HG03520 (cell line): ENCODE results near the gene ZBTB46.

Experiments used
- ATAC-seq: cut with Tn5 transposase; IDR thresholded peaks from one replicate; pipeline ENCODE4 v1.9.1; 2021; ENCODE audit warnings: mild to moderate bottlenecking, moderate library complexity; ENCODE audit not compliant: unreplicated experiment

The ZBTB46 gene

GRCh38 chr20:63769891-63770474 is 61.1 kb downstream of the ZBTB46 start:
- ATAC-seq: no peak

DNA sequence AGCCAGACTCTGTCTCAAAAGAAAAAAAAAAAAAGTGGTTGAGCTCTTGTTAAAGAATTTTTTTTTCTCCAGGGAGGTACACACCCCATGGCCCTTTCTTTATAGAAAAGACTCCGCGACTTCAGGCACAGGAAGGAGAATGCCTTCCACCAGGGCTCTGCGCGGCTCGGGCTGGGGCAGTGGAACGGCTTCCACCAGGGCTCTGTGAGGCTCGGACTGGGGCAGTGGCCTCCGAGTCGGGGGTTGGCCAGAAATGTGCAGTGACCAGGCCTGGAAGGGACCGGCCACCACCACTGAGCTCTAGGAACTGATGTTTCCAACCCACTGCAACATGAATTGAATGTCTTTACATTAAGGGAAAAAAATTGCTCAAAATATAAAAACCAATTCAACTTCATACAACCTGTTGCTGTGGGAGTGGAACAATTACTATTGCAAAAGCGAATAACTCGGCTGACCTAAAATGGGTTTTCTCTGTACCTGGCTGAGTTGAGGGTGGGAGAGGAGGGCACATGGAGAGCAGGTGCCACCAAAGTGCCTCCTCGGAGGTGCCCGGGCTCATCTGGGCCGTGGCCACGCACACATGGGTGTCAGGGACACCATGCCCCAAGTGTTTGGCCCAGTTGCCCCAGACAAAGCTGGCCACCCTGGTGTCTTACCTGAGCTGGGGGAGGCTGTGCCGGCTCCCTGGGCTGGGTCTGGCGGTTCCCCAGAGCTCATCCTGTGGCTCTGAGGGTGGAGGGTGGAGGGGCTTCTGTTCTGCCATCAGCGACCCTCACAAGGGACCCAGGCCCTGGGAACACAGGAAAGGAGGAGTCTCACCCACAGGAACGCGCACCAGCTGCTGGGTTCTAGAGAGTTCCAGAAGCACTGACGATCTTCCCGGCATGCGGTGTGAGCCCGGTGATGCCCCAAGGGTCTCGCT is 62.2 kb downstream of the ZBTB46 start:
- no peak for ATAC-seq

DNA sequence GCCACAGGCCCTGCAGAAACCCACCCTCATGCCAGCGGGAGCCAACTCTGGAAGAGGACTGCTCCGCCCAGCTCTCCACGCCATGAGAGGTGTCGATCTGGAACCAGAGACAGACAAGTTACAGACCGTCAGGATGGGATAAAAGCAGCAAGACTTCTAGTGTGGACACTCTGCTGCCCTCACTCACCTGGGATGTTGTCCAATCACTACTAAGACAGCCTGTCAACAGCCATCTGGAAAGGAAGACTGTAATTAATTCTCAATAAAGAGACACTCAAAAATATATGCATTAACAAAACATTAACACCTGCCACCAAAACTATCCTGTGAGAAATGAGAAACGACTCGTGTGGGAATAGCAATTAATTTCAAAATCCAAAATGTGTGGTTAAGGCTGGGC is 63.2 kb downstream of the ZBTB46 start:
- ATAC-seq: no peak

DNA sequence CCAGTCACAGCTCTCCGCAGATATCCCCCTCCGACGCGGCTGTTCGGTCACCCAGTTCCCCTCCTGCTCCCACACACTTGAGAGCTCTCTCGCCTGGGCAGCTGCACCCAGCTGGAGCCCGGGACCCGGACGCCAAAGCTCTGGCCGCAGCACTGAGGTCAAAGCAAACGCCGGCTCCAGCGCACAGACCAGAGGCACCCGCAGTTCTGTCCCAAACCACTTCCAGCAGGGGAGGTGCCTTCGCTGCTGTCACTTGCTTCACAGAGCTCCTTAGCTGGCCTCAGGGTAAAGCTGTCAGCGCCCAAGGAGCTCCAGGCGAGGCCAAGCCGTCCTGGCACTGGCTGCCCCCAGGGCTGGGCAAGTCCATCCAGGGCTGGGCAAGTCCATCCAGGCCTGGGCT is 63.6 kb downstream of the ZBTB46 start:
- ATAC-seq: no peak

DNA sequence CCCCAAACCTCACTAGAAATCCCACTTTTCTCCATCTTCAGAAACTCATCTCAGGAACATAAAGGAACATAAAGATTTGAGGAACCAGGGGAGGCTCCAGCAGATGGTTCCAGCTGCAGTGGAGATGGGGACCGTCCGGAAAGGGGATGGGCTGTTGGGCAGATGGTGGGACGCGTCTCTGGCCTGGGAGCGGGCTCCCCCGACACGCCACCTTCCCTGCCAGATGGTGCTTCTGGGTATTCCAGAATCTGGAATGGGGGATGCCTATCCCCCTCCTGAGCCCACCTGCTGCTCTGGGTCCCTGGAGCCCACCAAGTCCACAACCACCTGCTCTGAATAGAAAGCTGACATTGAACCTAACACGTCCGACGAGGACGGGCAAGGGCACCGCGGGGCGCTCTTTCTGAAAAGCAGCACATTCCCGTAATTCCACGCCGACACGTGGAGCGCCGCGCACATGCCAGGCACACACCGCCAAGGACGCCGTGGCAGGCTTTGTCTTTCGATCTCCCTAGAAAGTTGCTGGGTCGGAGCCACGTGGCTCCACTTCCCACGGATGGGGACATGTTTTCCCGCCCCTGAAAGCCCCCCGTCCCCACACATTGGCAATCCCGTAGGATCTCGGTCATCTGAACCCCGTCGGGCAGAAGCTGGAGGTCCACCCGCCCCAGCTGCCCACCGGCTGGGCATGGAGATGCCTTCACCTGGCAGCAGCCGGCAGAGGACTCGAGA is 64.2 kb downstream of the ZBTB46 start:
- no peak for ATAC-seq

- ATAC-seq: no peak
Measured at GRCh38 chr20:63765902-63766301, 65.2 kb downstream of the ZBTB46 start.

GRCh38 chr20:63765082-63765873 is 65.8 kb downstream of the ZBTB46 start:
- no peak for ATAC-seq

GRCh38 chr20:63759377-63759901 is 71.6 kb downstream of the ZBTB46 start:
- no peak for ATAC-seq

DNA sequence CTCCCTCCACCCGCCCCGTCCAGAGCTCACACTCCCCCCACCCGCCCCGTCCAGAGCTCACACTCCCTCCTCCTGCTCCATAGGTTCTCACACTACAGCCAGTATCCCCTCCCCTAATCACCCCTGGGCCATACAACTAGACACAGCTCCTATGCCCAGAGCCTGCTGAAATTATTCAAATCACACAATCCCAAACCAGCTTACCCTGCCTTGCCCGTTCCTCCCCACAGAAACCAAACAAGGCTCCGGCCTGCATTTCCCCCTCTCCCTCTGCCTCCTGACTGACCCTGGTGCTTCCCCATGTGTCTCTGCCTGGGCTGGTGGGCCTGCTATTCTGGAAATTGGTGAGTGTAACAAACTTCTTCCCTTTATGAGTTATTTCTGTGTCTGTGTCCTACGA is 72.9 kb downstream of the ZBTB46 start:
- no peak for ATAC-seq

DNA sequence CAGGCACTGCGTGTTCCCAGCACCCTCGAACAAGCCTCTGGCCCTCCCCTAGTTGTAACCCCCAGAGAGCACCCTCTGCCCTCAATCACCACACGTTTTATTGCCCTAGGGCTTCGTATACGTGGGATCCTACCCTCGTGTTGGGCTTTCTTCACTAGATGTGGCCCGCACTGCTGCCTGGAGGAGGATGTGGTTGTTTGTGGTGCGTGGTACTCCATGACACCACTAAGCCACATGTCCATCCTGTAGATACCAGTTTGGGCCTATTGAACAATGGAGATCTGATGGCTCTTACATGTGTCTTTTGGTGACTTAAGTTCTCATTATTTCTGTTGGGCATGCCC is 74.4 kb downstream of the ZBTB46 start:
- no peak for ATAC-seq

DNA sequence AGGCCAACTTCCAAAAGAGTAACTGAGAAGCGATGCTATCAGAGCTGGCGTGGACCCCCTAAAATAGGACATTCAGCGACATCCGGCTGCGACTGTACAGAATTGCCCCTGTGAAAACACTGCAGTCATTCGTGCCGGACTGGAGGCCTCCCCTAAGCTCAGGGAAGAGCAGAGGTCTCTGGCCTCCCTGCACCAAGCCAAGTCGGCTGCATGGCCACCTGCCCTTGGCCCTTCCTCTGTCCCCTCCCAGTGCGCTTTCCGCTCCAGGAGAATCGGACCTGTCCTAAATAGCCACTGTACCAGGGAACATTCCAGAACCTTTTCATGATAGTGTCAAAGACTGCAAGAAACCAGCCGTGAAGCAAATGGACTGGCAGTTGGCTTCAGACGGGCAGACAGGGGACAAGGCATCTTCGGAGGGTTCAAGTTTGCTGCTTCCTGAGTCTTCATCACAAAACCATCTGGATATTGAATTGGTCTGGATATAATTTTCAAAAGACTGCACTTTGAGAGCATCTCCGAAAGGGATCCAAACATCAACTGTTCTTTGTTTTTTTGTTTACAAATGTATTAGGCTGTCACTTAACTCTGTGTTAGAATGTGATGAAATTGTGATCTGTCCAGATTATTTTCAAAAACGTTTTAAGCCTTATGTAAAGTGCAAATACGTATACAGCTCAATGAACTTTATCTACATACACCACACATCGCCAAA is 75.0 kb downstream of the ZBTB46 start:
- ATAC-seq: no peak

- ATAC-seq: no peak
Measured at GRCh38 chr20:63754008-63754407, 77.1 kb downstream of the ZBTB46 start.

DNA sequence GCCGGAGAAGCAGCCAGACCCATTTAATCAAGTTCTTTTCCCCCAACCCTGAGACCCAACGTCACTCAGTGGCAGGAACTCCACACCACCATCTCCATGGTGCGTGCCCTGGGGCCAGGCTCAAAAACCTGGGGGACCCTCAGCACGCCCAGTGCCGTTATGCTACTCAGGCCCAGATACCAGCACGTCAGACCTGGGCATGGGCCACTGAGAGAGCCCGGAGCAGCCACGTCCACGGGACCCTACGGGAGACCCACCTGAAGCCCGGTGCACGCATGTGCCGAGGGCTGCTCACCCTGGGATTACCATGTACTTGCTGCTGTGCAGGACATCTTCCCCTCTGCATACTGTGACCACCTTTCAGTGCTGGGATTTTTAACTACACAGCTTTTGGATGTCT is 77.7 kb downstream of the ZBTB46 start:
- ATAC-seq: no peak

DNA sequence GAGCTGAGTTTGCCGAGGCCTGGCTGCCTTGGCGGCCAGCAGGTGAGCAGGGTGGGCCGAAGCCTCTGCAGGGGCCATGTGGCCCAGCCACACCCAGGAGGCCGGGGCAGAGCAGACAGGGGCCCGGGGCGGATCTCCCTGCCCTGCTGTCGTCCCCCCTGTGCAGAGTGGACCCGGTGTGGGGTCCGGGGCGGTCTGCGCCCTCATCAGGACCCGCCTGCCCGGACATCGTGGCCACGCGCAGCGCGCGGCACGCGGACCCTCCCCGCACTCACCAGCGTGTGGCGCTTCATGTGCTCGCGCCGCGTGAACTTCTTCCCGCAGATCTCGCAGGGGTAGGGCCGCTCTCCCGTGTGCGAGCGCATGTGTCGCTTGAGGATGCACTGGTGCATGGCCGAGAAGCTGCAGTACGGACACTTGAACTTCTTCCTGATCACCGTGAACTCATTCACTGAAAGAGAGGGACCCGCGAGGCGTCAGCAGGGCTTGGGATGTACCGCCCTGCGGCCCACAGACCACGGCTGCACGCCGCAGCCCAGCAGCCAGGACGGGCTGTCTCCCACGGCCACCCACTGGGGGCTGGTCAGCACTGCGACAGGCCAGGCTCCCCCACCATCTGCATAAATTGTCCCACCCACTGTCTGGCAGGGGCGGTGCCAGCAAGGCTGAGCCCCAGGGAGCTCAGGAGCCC is 78.5 kb downstream of the ZBTB46 start:
- ATAC-seq: no peak

GRCh38 chr20:63751471-63752271 is 79.4 kb downstream of the ZBTB46 start:
- no peak for ATAC-seq

- ATAC-seq: no peak
Measured at GRCh38 chr20:63750807-63751470, 80.1 kb downstream of the ZBTB46 start.

GRCh38 chr20:63749597-63750508 is 81.2 kb downstream of the ZBTB46 start:
- no peak for ATAC-seq
